Measurements from ENCODE around the gene LCN15.

LCN15 gene

GRCh38 chr9:136746155-136746490, 18.2 kb downstream of the LCN15 start:
- Histone ChIP-seq H3K27ac (ENCODE audit: extremely low read depth, low read depth, low read length) (no peak overlapping the region), H3K36me3 (ENCODE audit: control insufficient read depth in 2 of 2, insufficient read depth in 1 of 2, low read length in 2 of 2) (no peaks in the 10 kb centered on the region), H3K4me3 (ENCODE audit: low read depth, low read length) (no peak overlapping the region), H3K9me3 (ENCODE audit: control insufficient read depth, insufficient read depth, low read depth, low read length) (no peaks in the 10 kb centered on the region), H3K4me1 (ENCODE audit: control insufficient read depth, insufficient read depth, low read length) (no peaks in the 10 kb centered on the region)
- POLR2A ChIA-PET: interaction anchor here (3.2 kb wide), 1 partner anchor 18 kb away, joined by 22 read pairs; no protein-coding TSS in a partner anchor
- no peak for TF ChIP-seq ZNF169 (tag by site-specific recombination; IDR thresholded peaks at IDR 0.05)
- no peak for TF ChIP-seq ZNF335 (tag by site-specific recombination; conservative IDR thresholded peaks at IDR 0.05)
- TF ChIP-seq ZNF76 (tag by site-specific recombination; IDR thresholded peaks at IDR 0.05; ENCODE audit: borderline replicate concordance, low read depth): no peak
- TF ChIP-seq, protein P1, sequence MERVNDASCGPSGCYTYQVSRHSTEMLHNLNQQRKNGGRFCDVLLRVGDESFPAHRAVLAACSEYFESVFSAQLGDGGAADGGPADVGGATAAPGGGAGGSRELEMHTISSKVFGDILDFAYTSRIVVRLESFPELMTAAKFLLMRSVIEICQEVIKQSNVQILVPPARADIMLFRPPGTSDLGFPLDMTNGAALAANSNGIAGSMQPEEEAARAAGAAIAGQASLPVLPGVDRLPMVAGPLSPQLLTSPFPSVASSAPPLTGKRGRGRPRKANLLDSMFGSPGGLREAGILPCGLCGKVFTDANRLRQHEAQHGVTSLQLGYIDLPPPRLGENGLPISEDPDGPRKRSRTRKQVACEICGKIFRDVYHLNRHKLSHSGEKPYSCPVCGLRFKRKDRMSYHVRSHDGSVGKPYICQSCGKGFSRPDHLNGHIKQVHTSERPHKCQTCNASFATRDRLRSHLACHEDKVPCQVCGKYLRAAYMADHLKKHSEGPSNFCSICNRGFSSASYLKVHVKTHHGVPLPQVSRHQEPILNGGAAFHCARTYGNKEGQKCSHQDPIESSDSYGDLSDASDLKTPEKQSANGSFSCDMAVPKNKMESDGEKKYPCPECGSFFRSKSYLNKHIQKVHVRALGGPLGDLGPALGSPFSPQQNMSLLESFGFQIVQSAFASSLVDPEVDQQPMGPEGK (tag by site-specific recombination; IDR thresholded peaks at IDR 0.05): no peak
- TF ChIP-seq ZNF121 (tag by site-specific recombination; IDR thresholded peaks at IDR 0.05): no peak
- TF ChIP-seq SP2 (tag by site-specific recombination; IDR thresholded peaks at IDR 0.05): no peak
- CTCF ChIA-PET: interaction anchor here (0.6 kb wide), 1 partner anchor 17 kb away, joined by 4 read pairs; no protein-coding TSS in a partner anchor

DNA sequence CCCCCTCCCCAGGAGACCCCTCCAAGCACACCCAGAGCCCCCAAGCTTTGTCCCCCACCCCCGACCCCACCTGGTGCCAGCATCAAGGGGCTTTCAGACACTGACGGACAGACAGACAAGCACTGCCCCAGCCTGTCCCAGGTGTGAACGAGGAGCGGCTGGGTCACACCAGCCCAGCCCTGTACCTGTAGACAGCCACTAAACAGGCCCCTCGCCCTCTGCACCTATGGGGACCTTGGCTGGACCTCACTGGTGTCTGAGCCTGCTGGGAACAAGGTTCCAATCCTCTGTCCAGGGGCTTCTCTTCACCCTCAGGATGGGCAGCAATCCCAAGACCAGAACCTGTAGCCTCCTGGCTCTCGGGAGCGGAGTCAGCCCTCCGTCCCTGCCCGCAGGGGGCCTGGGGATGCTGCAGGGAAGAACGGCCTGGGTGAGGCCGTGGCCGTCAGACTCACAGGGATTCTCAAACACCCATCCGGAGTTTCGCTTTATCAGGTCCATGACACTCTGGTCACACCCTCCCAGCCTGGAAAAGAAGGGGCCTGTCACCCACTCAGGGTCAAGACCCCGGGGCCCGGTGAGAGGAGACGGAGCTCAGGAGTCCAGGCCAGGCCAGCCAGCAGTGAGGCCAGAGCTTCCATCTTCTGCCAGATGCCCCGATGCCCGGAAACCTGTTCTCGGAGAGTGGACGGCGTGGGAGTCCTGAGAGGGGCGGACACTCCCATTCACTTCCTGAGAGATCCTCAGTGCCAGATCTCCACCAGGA, 18.7 kb downstream of the LCN15 start:
- Histone ChIP-seq H3K36me3 (ENCODE audit: control insufficient read depth in 2 of 2, insufficient read depth in 1 of 2, low read length in 2 of 2) (no peaks in the 10 kb centered on the region), H3K4me3 (ENCODE audit: low read depth, low read length) (no peak overlapping the region), H3K4me1 (ENCODE audit: control insufficient read depth, insufficient read depth, low read length) (no peaks in the 10 kb centered on the region), H3K27ac (ENCODE audit: extremely low read depth, low read depth, low read length) (no peak overlapping the region), H3K9me3 (ENCODE audit: control insufficient read depth, insufficient read depth, low read depth, low read length) (no peaks in the 10 kb centered on the region)
- ChIA-PET POLR2A (interaction anchor here (3.2 kb wide), 1 partner anchor 17 kb away, joined by 22 read pairs; no protein-coding TSS in a partner anchor), CTCF (interaction anchor here (0.6 to 1.3 kb wide), 4 partner anchors 12 to 16 kb away, joined by 3 to 5 read pairs (median 4); partner anchors contain the start of gene LCN8)
- TF ChIP-seq SP3 (tag by site-specific recombination; IDR thresholded peaks at IDR 0.05) (no peak), ZNF121 (tag by site-specific recombination; IDR thresholded peaks at IDR 0.05) (no peak)
- TF ChIP-seq, protein P1 (tag by site-specific recombination; IDR thresholded peaks at IDR 0.05): no peak

DNA sequence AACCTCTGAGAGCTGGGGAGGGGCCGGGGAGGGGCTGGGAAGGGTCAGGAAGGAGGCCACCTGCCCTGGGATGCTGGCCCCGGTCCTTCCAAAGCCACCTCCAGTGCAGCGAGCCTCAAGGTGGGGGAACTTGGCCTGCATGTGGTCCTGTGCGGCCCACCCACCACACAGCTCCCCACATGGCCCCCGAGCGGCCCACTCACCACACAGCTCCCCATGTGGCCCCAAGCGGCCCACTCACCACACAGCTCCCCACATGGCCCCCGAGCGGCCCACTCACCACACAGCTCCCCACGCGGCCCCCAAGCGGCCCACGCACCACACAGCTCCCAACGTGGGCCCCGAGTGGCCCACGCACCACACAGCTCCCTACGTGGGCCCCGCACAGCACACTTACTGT, 19.5 kb downstream of the LCN15 start:
- TF ChIP-seq ZNF664 (tag by site-specific recombination; IDR thresholded peaks at IDR 0.05) (no peak), ZNF140 (tag by site-specific recombination; IDR thresholded peaks at IDR 0.05) (no peak), ZSCAN16 (tag by site-specific recombination; IDR thresholded peaks at IDR 0.05) (no peak), OSR2 (tag by site-specific recombination; IDR thresholded peaks at IDR 0.05) (no peak), ZNF16 (tag by site-specific recombination; IDR thresholded peaks at IDR 0.05; ENCODE audit: low read depth) (no peak), ZFHX2 (tag by site-specific recombination; conservative IDR thresholded peaks at IDR 0.05) (peak; percentile 51), EGR2 (tag by site-specific recombination; IDR thresholded peaks at IDR 0.05; ENCODE audit: low read depth) (peak; percentile 40; the same call in 1 of the 2 replicates)
- no peak overlapping the region for H3K27ac ChIP-seq (ENCODE audit: extremely low read depth, low read depth, low read length)
- POLR2A ChIA-PET: interaction anchor here (0.7 to 3.2 kb wide), 2 partner anchors 17 to 47 kb away, joined by 6 to 22 read pairs; no protein-coding TSS in a partner anchor
- CTCF ChIA-PET: interaction anchor here (0.5 to 1.3 kb wide), 4 partner anchors 13 to 81 kb away, joined by 3 to 5 read pairs (median 4); partner anchors contain the start of gene LCN8
- H3K36me3 ChIP-seq (ENCODE audit: control insufficient read depth in 2 of 2, insufficient read depth in 1 of 2, low read length in 2 of 2): no peaks in the 10 kb centered on the region
- H3K9me3 ChIP-seq (ENCODE audit: control insufficient read depth, insufficient read depth, low read depth, low read length): no peaks in the 10 kb centered on the region
- no peaks in the 10 kb centered on the region for H3K4me1 ChIP-seq (ENCODE audit: control insufficient read depth, insufficient read depth, low read length)
- no peak overlapping the region for H3K4me3 ChIP-seq (ENCODE audit: low read depth, low read length)

All from HEK293 (cell line).